ENCODE data around the gene DGKI. TPM values are rescaled to one million over a fixed set of nuclear protein-coding genes. Genes with fewer than 3 reads are reported as not detected.
"Not testable (repeated sequence)": the region's sequence is repeated elsewhere in the genome, so short reads cannot be mapped to it uniquely, and the experiment has no call there.

Gene DGKI
- total RNA-seq, 1 experiment from 2014 or later = 0.79 TPM

DNA sequence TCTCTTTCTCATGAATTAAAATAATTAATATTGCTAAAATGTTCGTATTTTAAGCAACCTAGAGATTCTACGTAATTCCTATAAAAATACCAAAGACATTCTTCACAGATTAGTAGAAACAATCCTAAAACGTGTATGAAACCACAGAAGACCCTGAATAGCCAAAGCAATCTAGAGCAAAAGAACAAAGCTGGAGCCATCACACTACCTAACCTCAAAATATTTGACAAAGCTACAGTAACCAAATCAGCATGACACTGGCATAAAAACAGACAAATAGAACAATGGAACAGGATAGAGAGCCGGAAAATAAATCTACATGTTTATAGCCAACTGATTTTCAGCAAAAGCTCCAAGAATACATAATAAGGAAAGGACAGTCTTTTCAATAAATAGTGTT lies 397.8 kb downstream of the DGKI start:
- Mint-ChIP-seq H3K4me3 (no peak overlapping the region), H3K27ac (no peak overlapping the region), H3K4me1 (peaks cover 2% of the 10 kb centered on the region), H3K36me3 (no peaks in the 10 kb centered on the region), H3K9me3 (no peaks in the 10 kb centered on the region), H3K27me3 (ENCODE audit: low read depth) (no peaks in the 10 kb centered on the region)
- TF ChIP-seq, protein P1, sequence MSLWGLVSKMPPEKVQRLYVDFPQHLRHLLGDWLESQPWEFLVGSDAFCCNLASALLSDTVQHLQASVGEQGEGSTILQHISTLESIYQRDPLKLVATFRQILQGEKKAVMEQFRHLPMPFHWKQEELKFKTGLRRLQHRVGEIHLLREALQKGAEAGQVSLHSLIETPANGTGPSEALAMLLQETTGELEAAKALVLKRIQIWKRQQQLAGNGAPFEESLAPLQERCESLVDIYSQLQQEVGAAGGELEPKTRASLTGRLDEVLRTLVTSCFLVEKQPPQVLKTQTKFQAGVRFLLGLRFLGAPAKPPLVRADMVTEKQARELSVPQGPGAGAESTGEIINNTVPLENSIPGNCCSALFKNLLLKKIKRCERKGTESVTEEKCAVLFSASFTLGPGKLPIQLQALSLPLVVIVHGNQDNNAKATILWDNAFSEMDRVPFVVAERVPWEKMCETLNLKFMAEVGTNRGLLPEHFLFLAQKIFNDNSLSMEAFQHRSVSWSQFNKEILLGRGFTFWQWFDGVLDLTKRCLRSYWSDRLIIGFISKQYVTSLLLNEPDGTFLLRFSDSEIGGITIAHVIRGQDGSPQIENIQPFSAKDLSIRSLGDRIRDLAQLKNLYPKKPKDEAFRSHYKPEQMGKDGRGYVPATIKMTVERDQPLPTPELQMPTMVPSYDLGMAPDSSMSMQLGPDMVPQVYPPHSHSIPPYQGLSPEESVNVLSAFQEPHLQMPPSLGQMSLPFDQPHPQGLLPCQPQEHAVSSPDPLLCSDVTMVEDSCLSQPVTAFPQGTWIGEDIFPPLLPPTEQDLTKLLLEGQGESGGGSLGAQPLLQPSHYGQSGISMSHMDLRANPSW (CRISPR knock-in tag; conservative IDR thresholded peaks at IDR 0.05; ENCODE audit: low read depth) = no peak
- TF ChIP-seq GTF2I (CRISPR knock-in tag; conservative IDR thresholded peaks at IDR 0.05) = no peak
- no peak for ATAC-seq
- CTCF ChIA-PET = no interaction called here
- DNase-seq (ENCODE audit: low spot score) = no peak
- POLR2A ChIA-PET = no interaction called here

DNA sequence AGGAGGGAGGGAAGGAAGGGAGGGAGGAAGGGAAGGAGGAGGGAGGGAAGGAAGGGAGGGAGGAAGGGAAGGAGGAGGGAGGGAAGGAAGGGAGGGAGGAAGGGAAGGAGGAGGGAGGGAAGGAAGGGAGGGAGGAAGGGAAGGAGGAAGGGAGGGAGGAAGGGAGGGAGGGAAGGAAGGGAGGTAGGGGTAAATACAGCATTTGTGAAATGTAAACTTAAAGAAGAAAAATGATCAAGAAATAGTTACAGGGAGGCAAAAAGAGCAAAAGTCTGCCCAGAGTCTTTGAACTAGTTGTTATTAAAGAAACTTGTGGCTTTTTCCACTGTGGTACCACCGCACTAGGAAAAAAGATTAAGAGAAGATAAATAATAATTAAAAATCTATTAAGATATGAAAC lies 398.2 kb downstream of the DGKI start:
- H3K4me3 Mint-ChIP-seq; POLR2A ChIA-PET; H3K27ac Mint-ChIP-seq; H3K36me3 Mint-ChIP-seq; H3K27me3 Mint-ChIP-seq (ENCODE audit: low read depth); H3K4me1 Mint-ChIP-seq; CTCF ChIA-PET; H3K9me3 Mint-ChIP-seq; ATAC-seq; DNase-seq (ENCODE audit: low spot score): not testable (repeated sequence)

DNA sequence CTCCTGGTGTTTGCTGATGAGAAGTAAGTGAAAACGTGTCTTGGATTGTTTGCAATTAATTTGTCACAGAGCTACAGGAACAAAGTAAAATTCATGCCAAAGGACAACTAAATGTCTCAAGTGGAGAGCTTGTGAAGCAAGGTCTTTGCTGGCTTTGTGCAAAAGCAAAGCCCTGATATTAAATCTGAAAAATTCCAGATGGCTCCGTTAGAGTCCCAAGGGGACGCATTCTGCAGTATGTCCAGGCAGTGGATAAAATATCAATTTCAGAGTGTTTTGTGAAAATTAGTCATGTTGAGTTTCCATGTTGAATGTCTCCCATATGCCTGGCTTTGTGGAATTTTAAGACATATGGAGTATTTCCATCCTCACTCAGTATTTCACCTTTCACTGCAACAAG lies 400.7 kb downstream of the DGKI start:
- POLR2A ChIA-PET = no interaction called here
- DNase-seq (ENCODE audit: low spot score) (no peak), ATAC-seq (no peak)
- H3K4me1 Mint-ChIP-seq = no peaks in the 10 kb centered on the region
- no peak overlapping the region for H3K27ac Mint-ChIP-seq
- CTCF ChIA-PET = interaction anchor here (1.0 to 1.4 kb wide), 2 partner anchors 146 to 277 kb away, joined by 3 to 4 read pairs; no protein-coding TSS in a partner anchor
- H3K9me3 Mint-ChIP-seq = no peaks in the 10 kb centered on the region
- H3K36me3 Mint-ChIP-seq = no peaks in the 10 kb centered on the region
- H3K4me3 Mint-ChIP-seq = no peak overlapping the region
- H3K27me3 Mint-ChIP-seq (ENCODE audit: low read depth) = no peaks in the 10 kb centered on the region
- no peak for TF ChIP-seq KAT7 (CRISPR knock-in tag; IDR thresholded peaks at IDR 0.05; ENCODE audit: borderline replicate concordance)
- TF ChIP-seq, protein P2, sequence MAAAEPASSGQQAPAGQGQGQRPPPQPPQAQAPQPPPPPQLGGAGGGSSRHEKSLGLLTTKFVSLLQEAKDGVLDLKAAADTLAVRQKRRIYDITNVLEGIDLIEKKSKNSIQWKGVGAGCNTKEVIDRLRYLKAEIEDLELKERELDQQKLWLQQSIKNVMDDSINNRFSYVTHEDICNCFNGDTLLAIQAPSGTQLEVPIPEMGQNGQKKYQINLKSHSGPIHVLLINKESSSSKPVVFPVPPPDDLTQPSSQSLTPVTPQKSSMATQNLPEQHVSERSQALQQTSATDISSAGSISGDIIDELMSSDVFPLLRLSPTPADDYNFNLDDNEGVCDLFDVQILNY (CRISPR knock-in tag; IDR thresholded peaks at IDR 0.05) = no peak
- TF ChIP-seq, protein P3, sequence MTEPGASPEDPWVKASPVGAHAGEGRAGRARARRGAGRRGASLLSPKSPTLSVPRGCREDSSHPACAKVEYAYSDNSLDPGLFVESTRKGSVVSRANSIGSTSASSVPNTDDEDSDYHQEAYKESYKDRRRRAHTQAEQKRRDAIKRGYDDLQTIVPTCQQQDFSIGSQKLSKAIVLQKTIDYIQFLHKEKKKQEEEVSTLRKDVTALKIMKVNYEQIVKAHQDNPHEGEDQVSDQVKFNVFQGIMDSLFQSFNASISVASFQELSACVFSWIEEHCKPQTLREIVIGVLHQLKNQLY (CRISPR knock-in tag; IDR thresholded peaks at IDR 0.05) = no peak
- TF ChIP-seq JAZF1 (CRISPR knock-in tag; IDR thresholded peaks at IDR 0.05) = no peak
- TF ChIP-seq, protein P4, sequence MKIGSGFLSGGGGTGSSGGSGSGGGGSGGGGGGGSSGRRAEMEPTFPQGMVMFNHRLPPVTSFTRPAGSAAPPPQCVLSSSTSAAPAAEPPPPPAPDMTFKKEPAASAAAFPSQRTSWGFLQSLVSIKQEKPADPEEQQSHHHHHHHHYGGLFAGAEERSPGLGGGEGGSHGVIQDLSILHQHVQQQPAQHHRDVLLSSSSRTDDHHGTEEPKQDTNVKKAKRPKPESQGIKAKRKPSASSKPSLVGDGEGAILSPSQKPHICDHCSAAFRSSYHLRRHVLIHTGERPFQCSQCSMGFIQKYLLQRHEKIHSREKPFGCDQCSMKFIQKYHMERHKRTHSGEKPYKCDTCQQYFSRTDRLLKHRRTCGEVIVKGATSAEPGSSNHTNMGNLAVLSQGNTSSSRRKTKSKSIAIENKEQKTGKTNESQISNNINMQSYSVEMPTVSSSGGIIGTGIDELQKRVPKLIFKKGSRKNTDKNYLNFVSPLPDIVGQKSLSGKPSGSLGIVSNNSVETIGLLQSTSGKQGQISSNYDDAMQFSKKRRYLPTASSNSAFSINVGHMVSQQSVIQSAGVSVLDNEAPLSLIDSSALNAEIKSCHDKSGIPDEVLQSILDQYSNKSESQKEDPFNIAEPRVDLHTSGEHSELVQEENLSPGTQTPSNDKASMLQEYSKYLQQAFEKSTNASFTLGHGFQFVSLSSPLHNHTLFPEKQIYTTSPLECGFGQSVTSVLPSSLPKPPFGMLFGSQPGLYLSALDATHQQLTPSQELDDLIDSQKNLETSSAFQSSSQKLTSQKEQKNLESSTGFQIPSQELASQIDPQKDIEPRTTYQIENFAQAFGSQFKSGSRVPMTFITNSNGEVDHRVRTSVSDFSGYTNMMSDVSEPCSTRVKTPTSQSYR (CRISPR knock-in tag; IDR thresholded peaks at IDR 0.05) = no peak
- TF ChIP-seq, protein P5, sequence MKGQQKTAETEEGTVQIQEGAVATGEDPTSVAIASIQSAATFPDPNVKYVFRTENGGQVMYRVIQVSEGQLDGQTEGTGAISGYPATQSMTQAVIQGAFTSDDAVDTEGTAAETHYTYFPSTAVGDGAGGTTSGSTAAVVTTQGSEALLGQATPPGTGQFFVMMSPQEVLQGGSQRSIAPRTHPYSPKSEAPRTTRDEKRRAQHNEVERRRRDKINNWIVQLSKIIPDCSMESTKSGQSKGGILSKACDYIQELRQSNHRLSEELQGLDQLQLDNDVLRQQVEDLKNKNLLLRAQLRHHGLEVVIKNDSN (CRISPR knock-in tag; IDR thresholded peaks at IDR 0.05) = no peak
- TF ChIP-seq HMGA2 (CRISPR knock-in tag; IDR thresholded peaks at IDR 0.05) = no peak
- TF ChIP-seq, protein P6, sequence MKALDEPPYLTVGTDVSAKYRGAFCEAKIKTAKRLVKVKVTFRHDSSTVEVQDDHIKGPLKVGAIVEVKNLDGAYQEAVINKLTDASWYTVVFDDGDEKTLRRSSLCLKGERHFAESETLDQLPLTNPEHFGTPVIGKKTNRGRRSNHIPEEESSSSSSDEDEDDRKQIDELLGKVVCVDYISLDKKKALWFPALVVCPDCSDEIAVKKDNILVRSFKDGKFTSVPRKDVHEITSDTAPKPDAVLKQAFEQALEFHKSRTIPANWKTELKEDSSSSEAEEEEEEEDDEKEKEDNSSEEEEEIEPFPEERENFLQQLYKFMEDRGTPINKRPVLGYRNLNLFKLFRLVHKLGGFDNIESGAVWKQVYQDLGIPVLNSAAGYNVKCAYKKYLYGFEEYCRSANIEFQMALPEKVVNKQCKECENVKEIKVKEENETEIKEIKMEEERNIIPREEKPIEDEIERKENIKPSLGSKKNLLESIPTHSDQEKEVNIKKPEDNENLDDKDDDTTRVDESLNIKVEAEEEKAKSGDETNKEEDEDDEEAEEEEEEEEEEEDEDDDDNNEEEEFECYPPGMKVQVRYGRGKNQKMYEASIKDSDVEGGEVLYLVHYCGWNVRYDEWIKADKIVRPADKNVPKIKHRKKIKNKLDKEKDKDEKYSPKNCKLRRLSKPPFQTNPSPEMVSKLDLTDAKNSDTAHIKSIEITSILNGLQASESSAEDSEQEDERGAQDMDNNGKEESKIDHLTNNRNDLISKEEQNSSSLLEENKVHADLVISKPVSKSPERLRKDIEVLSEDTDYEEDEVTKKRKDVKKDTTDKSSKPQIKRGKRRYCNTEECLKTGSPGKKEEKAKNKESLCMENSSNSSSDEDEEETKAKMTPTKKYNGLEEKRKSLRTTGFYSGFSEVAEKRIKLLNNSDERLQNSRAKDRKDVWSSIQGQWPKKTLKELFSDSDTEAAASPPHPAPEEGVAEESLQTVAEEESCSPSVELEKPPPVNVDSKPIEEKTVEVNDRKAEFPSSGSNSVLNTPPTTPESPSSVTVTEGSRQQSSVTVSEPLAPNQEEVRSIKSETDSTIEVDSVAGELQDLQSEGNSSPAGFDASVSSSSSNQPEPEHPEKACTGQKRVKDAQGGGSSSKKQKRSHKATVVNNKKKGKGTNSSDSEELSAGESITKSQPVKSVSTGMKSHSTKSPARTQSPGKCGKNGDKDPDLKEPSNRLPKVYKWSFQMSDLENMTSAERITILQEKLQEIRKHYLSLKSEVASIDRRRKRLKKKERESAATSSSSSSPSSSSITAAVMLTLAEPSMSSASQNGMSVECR (CRISPR knock-in tag; IDR thresholded peaks at IDR 0.05; ENCODE audit: borderline replicate concordance) = no peak
- no peak for TF ChIP-seq OVOL2 (CRISPR knock-in tag; IDR thresholded peaks at IDR 0.05; ENCODE audit: borderline replicate concordance)
- TF ChIP-seq CREB1 (CRISPR knock-in tag; IDR thresholded peaks at IDR 0.05) = no peak
- TF ChIP-seq, protein P7, sequence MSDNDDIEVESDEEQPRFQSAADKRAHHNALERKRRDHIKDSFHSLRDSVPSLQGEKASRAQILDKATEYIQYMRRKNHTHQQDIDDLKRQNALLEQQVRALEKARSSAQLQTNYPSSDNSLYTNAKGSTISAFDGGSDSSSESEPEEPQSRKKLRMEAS (CRISPR knock-in tag; IDR thresholded peaks at IDR 0.05) = no peak
- TF ChIP-seq ZNF671 (CRISPR knock-in tag; IDR thresholded peaks at IDR 0.05) = no peak
- no peak for TF ChIP-seq ZBTB21 (CRISPR knock-in tag; IDR thresholded peaks at IDR 0.05; ENCODE audit: borderline replicate concordance)
- TF ChIP-seq, protein P8, sequence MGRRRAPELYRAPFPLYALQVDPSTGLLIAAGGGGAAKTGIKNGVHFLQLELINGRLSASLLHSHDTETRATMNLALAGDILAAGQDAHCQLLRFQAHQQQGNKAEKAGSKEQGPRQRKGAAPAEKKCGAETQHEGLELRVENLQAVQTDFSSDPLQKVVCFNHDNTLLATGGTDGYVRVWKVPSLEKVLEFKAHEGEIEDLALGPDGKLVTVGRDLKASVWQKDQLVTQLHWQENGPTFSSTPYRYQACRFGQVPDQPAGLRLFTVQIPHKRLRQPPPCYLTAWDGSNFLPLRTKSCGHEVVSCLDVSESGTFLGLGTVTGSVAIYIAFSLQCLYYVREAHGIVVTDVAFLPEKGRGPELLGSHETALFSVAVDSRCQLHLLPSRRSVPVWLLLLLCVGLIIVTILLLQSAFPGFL (CRISPR knock-in tag; IDR thresholded peaks at IDR 0.05; ENCODE audit: borderline replicate concordance) = no peak
